Karpas-422 (cell line): Measurements from ENCODE around the gene ASCC2. TPM values are rescaled to one million over a fixed set of nuclear protein-coding genes. Genes with fewer than 3 reads are reported as not detected.

Experiments
- DNase-seq: peaks from one replicate; pipeline ENCODE4 v3.0.0-alpha.2; 2015
- H2AFZ ChIP-seq: fragments of 200-600 bp; sonication (generic); 2 replicates; pipeline ENCODE4 v1.6.1; 2014; ENCODE audit warnings: antibody characterized with exemption, low read length, mixed read lengths
- H3K27ac ChIP-seq: fragments of 200-600 bp; sonication (generic); 2 replicates; pipeline ENCODE4 v1.5.1; 2014; ENCODE audit warnings: mild to moderate bottlenecking, low read length, moderate library complexity
- H3K27me3 ChIP-seq: fragments of 200-600 bp; sonication (generic); 2 replicates; pipeline ENCODE4 v1.6.1; 2014; ENCODE audit warnings: low read length, mixed read lengths
- H3K36me3 ChIP-seq: fragments of 200-600 bp; sonication (generic); 2 replicates; pipeline ENCODE4 v1.6.1; 2014; ENCODE audit warnings: low read length, mixed read lengths; ENCODE audit not compliant: insufficient read depth
- H3K4me1 ChIP-seq: fragments of 200-600 bp; sonication (generic); 2 replicates; pipeline ENCODE4 v1.6.1; 2014; ENCODE audit warnings: mild to moderate bottlenecking, low read length, mixed read lengths
- H3K4me2 ChIP-seq: fragments of 200-600 bp; sonication (generic); 2 replicates; pipeline ENCODE4 v1.6.1; 2014; ENCODE audit warnings: low read length, low read depth, mild to moderate bottlenecking; ENCODE audit not compliant: poor library complexity, severe bottlenecking
- H3K4me3 ChIP-seq: fragments of 200-600 bp; sonication (generic); 2 replicates; pipeline ENCODE4 v1.5.1; 2014; ENCODE audit warnings: mild to moderate bottlenecking, antibody characterized with exemption, low read length, mixed read lengths
- H3K79me2 ChIP-seq: fragments of 200-600 bp; sonication (generic); 2 replicates; pipeline ENCODE4 v1.6.1; 2014; ENCODE audit warnings: mild to moderate bottlenecking, low read length, mixed read lengths
- H3K9ac ChIP-seq: fragments of 200-600 bp; sonication (generic); 2 replicates; pipeline ENCODE4 v1.6.0; 2014; ENCODE audit warnings: low read length
- H3K9me2 ChIP-seq: fragments of 200-600 bp; sonication (generic), shearing (Covaris generic); replicated peaks from 2 replicates; pipeline ENCODE4 v1.6.0; 2014; ENCODE audit warnings: mild to moderate bottlenecking, low read length, moderate library complexity; ENCODE audit not compliant: insufficient read depth
- H3K9me3 ChIP-seq: fragments of 300-700, 200-600 bp; sonication (generic); 2 replicates; pipeline ENCODE4 v1.6.1; 2014; ENCODE audit warnings: low read length, mixed read lengths
- H4K20me1 ChIP-seq: fragments of 200-600 bp; sonication (generic); 2 replicates; pipeline ENCODE4 v1.6.1; 2014; ENCODE audit warnings: mild to moderate bottlenecking, antibody characterized with exemption, low read length, low read depth; ENCODE audit not compliant: insufficient read depth
- total RNA-seq: library from RNA; depleted of rRNA; stranded (reverse); fragments of >200 nt; shearing (Covaris generic); gene quantifications from 2 replicates; pipeline ENCODE4 v1.2.3, GENCODE V29; 2014; ENCODE audit warnings: low replicate concordance

ASCC2 gene
- total RNA-seq, 1 experiment from 2014 or later: 29.5 TPM

DNA sequence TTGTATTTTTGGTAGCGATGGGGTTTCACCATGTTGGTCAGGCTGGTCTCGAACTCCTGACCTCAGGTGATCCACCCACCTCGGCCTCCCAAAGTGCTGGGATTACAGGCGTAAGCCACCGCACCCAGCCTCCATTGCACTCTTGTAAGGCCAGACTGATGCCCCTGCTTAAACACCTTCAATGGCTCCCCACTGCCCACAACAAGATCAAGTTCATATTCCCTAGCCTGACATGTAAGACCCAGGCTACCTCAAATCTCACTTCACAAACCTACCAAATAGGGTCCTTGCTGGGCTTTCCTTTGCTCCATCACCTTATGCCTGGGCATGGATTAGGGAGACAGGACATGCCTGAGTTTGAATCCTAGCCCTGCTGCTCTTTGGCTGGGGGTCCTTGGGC lies 57.9 kb downstream of the ASCC2 start:
- DNase-seq: no peak
- Histone ChIP-seq H3K79me2 (no peaks in the 10 kb centered on the region), H3K4me2 (no peak overlapping the region), H3K36me3 (no peaks in the 10 kb centered on the region), H3K4me1 (peaks cover 3% of the 10 kb centered on the region; the same call in 1 of the 2 replicates), H3K9me3 (no peaks in the 10 kb centered on the region), H3K9me2 (no peaks in the 10 kb centered on the region), H3K27me3 (no peaks in the 10 kb centered on the region), H3K4me3 (no peak overlapping the region), H3K9ac (no peak overlapping the region), H3K27ac (no peak overlapping the region), H2AFZ (no peak overlapping the region), H4K20me1 (no peaks in the 10 kb centered on the region)

DNA sequence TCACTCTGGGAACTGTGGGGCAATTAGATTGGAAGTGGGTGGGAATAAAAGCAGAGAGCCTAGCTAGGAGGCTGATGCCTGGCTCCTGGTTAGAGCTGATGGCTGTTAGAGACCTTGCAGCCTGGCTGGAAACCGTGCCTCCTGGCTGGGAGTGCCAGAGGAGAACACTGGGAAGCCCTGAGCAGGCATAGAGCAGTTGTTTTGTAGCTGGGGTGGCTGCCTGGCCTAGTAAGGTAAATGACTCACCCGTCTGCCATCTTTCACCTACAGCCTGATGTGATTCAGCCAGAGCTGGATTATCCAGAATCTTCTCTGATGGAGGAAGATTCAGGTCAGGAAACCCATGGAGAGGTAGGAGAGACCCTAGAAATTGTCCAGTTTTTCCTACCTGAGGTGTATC lies 64.8 kb downstream of the ASCC2 start:
- no peaks in the 10 kb centered on the region for H3K27me3 ChIP-seq
- H3K79me2 ChIP-seq: peaks cover 10% of the 10 kb centered on the region
- no peaks in the 10 kb centered on the region for H3K9me2 ChIP-seq
- no peak overlapping the region for H2AFZ ChIP-seq
- H4K20me1 ChIP-seq: no peaks in the 10 kb centered on the region
- H3K36me3 ChIP-seq: peaks cover 8% of the 10 kb centered on the region
- H3K4me3 ChIP-seq: no peak overlapping the region
- H3K27ac ChIP-seq: no peak overlapping the region
- H3K9me3 ChIP-seq: no peaks in the 10 kb centered on the region
- H3K4me2 ChIP-seq: no peak overlapping the region
- no peak for DNase-seq
- no peak overlapping the region for H3K9ac ChIP-seq
- H3K4me1 ChIP-seq: peaks cover 3% of the 10 kb centered on the region

DNA sequence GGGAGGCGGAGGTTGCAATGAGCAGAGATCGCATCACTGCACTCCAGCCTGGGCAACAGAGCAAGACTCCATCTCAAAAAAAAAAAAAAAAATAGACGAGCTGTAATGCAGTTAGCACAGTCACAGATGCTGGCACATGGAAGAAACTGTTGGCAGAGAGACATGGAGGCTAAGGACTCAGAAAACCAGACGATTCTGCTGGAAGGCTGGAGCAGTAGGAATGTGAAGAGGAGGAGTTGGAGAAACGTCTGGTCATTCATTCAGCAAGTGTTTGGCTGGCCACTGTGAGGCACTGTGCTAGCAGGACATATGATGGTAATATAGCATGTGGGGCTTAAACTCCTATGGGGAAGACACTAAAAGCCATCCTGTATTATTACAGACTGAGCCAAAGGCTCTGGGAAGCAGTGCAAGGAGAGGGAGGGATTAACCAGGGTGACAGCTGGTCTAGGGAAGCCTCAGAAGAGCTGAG lies 65.9 kb downstream of the ASCC2 start:
- Histone ChIP-seq H3K4me2 (no peak overlapping the region), H3K27ac (no peak overlapping the region), H3K9me3 (no peaks in the 10 kb centered on the region), H3K27me3 (no peaks in the 10 kb centered on the region), H2AFZ (no peak overlapping the region), H3K4me3 (no peak overlapping the region), H3K9ac (no peak overlapping the region), H3K79me2 (peaks cover 20% of the 10 kb centered on the region), H3K36me3 (peaks cover 8% of the 10 kb centered on the region), H4K20me1 (no peaks in the 10 kb centered on the region), H3K9me2 (no peaks in the 10 kb centered on the region), H3K4me1 (peaks cover 6% of the 10 kb centered on the region)
- no peak for DNase-seq

DNA sequence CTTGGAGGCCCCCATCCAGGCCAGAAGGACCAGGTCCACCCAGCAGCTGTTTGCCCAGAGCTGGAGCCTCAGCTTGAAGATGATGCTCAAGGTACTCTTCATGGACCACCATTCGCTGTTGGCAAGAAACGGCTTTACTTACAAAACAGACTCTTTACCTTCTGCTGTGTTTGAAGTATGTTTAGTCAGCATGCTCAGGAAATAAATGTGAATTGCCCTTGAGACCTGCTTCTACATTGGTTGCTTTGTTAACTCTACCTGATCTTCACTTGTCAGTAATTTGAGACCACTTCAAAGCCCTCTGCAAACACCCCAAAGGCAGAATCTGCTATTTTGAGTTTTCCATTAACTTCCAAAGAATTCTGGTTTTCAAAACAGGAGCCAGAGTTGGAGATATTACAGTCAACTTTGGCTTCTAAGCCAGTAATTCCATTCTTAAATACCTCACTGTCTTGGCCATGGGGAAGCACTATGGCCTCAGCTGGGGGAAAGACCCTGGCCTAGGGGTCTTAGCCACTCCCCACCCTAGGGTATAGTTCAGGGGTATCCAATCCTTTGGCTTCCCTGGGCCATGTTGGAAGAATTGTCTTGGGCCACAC lies 68.3 kb downstream of the ASCC2 start:
- Histone ChIP-seq H3K4me2 (no peak overlapping the region), H3K36me3 (peaks cover 8% of the 10 kb centered on the region), H3K27me3 (no peaks in the 10 kb centered on the region), H3K4me1 (peaks cover 15% of the 10 kb centered on the region), H2AFZ (no peak overlapping the region), H3K79me2 (peaks cover 26% of the 10 kb centered on the region), H3K9me3 (no peaks in the 10 kb centered on the region), H3K4me3 (no peak overlapping the region), H3K9me2 (no peaks in the 10 kb centered on the region), H3K27ac (no peak overlapping the region), H4K20me1 (no peaks in the 10 kb centered on the region), H3K9ac (no peak overlapping the region)
- DNase-seq: no peak

DNA sequence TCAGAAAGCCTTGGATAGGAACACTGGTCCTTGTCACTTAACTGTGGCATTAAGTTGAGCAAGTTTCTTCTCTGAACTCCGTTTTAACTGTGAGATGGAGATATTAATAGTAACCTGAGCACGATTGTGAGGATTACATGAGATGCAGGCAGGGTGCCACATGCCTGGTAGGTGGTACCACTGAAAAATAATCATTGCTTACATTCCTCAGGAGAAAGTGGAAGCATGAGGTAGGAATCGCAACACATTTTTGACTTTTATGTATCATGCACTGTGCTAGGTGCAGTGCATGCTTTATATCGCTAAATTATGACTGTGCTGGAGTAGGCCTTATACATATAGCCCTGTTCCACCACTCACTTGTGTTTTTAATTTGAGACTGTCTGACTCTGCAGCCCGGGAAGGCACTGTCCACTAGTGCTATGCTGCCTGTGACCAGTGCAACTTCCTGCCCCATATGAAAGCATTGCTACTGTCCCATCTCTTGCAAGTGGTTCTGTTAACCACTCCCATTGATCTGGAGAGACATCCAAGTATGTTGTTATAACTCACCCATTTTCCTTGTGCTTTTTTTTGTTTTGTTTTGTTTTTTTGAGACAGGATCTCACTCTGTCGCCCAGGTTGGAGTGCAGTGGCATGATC lies 69.9 kb downstream of the ASCC2 start:
- Histone ChIP-seq H3K4me3 (peak overlapping the region; percentile 88), H3K9me3 (no peaks in the 10 kb centered on the region), H3K9me2 (no peaks in the 10 kb centered on the region), H3K9ac (peak overlapping the region; percentile 87), H3K27me3 (no peaks in the 10 kb centered on the region), H4K20me1 (no peaks in the 10 kb centered on the region), H3K4me1 (peaks cover 15% of the 10 kb centered on the region), H3K36me3 (peaks cover 8% of the 10 kb centered on the region), H2AFZ (no peak overlapping the region), H3K27ac (no peak overlapping the region), H3K4me2 (peak overlapping the region; percentile 85), H3K79me2 (peaks cover 26% of the 10 kb centered on the region)
- no peak for DNase-seq

DNA sequence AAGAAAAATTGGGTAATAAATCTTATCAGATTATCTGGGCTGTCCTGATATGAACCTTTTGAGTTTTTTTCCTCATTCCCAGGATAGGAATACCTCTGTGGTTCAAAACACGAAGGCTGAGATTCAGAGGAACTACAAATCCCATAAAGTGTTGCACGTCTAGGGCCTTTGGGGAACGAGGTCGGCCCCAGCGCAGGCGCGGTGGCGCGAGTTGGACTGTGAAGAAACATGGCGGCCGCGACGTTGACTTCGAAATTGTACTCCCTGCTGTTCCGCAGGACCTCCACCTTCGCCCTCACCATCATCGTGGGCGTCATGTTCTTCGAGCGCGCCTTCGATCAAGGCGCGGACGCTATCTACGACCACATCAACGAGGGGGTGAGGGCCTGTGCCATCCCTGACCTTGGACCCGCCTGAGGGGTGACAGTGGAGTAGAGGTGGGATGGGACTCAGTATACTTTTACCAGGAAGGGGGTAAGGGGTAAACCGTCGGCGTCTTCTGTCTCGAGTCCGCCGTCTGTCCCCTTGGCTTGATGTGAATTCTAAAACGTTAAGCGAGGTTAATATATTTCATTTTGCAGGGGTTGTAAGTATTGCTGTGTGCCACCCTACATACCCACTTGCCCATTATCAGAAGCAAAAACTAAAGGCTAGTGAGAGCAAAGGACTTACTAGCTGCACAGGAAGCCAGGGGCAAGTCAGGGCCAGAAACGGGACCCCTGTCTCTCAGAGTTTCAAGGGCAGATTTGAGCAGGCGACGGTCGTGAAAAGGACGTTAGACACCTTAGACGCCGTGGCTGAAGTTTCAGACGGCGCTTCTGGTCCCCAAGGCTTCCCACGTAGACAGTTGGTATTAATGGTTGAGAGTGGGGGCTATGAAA lies 70.7 kb downstream of the ASCC2 start, which contains the start of gene UQCR10:
Gene UQCR10, plus strand, starts transcription at position 199 of the 881 bp plus-strand sequence. Its CDS starts 30 bp downstream, at position 229.
- Histone ChIP-seq H4K20me1 (no peaks in the 10 kb centered on the region), H3K4me2 (peak within 1 kb of the TSS; percentile 85), H2AFZ (peak within 1 kb of the TSS; percentile 92; the same call in 1 of the 2 replicates), H3K36me3 (peaks cover 8% of the 10 kb centered on the region), H3K27me3 (no peaks in the 10 kb centered on the region), H3K79me2 (peaks cover 26% of the 10 kb centered on the region), H3K4me3 (peak within 1 kb of the TSS; percentile 88), H3K27ac (peak within 1 kb of the TSS; percentile 30; the same call in 1 of the 2 replicates), H3K4me1 (peaks cover 15% of the 10 kb centered on the region), H3K9ac (peak within 1 kb of the TSS; percentile 87), H3K9me2 (no peaks in the 10 kb centered on the region), H3K9me3 (no peaks in the 10 kb centered on the region)
- peak; percentile 97 for DNase-seq

DNA sequence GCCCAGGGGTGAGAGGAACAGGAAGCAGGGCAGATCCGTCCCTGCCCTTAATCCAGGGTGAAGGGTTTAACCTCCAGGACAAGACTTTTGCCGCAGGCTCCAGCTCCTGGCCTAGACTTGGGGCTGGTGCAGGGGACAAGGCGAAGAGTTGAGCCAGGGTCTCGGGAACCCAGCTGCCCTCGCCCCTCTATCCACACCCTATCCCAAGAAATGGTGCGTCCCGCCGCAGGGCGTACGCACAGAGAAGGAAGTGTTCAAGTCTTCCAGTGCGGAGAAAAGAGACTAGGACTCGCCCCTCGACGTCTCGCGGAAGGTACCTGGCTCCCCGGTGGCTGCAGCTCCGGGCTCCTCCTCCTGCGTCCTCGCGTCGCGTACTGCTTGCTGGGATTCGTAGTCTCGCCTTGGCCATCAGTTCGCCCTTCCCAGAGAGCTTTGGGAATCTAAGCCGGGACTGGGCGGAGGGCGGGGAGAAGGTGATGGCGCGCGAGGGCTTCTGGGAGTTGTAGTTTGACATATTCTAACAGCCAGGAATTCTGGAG lies 71.4 kb downstream of the ASCC2 start, which contains the start of gene ZMAT5:
Gene ZMAT5, minus strand, starts transcription at position 376 of the 539 bp plus-strand sequence. CDS start 18,463 bp downstream, outside the sequence.
- Histone ChIP-seq H3K79me2 (peaks cover 26% of the 10 kb centered on the region), H3K27ac (peak within 1 kb of the TSS; percentile 30; the same call in 1 of the 2 replicates), H3K9ac (peak within 1 kb of the TSS; percentile 87), H3K27me3 (no peaks in the 10 kb centered on the region), H3K4me2 (peak within 1 kb of the TSS; percentile 85), H3K9me3 (no peaks in the 10 kb centered on the region), H3K4me3 (peak within 1 kb of the TSS; percentile 88), H2AFZ (peak within 1 kb of the TSS; percentile 92; the same call in 1 of the 2 replicates), H3K9me2 (no peaks in the 10 kb centered on the region), H3K36me3 (peaks cover 8% of the 10 kb centered on the region), H3K4me1 (peaks cover 15% of the 10 kb centered on the region), H4K20me1 (no peaks in the 10 kb centered on the region)
- DNase-seq: peak; percentile 99
